Activated CD8-positive, alpha-beta memory T cell treated with anti-CD3 and anti-CD28 coated beads, Interleukin-2, amount 10 ng/mL, durations not matched to agents 7 days and 5 days (primary cell): ENCODE results near the gene PFKFB4. TPM values are rescaled to one million over a fixed set of nuclear protein-coding genes. Genes with fewer than 3 reads are reported as not detected.

Experiments used
- ATAC-seq: fragments of 150-1000 bp; cut with Tn5 transposase; one replicate; pipeline ENCODE4 v1.10.0; 2021; ENCODE audit warnings: moderate library complexity
- CTCF ChIA-PET: fragments of 350-600 bp; sonication (Branson Sonifier 250); formaldehyde crosslinking; loops from one replicate; lab custom pipeline; 2021; ENCODE audit warnings: antibody characterized with exemption; lab: Charles Lee
- DNase-seq: peaks from one replicate; pipeline ENCODE4 v3.0.0-alpha.2; 2020
- H3K27ac Mint-ChIP-seq: one replicate; pipeline ENCODE4 v1.8.0; 2021; ENCODE audit warnings: mild to moderate bottlenecking, mixed read lengths
- H3K27me3 Mint-ChIP-seq: one replicate; pipeline ENCODE4 v1.8.0; 2021; ENCODE audit warnings: mixed read lengths
- H3K36me3 Mint-ChIP-seq: one replicate; pipeline ENCODE4 v1.8.0; 2021; ENCODE audit warnings: mild to moderate bottlenecking, mixed read lengths
- H3K4me1 Mint-ChIP-seq: one replicate; pipeline ENCODE4 v1.8.0; 2021; ENCODE audit warnings: mixed read lengths
- H3K4me3 Mint-ChIP-seq: one replicate; pipeline ENCODE4 v1.8.0; 2021; ENCODE audit warnings: mild to moderate bottlenecking, moderate library complexity, mixed read lengths
- H3K9me3 Mint-ChIP-seq: one replicate; pipeline ENCODE4 v1.8.0; 2022; ENCODE audit warnings: low read depth, mixed read lengths
- total RNA-seq, 2 experiments: library from RNA; stranded (reverse); gene quantifications; one replicate each; pipeline ENCODE4 v1.2.3, GENCODE V29; 2021

Gene PFKFB4
- total RNA-seq, 2 experiments from 2014 or later: 12.2 to 26.9 TPM

GRCh38 chr3:48572517-48572916 lies 15.9 kb upstream of the PFKFB4 start:
- no peaks in the 10 kb centered on the region for H3K27me3 Mint-ChIP-seq
- H3K4me1 Mint-ChIP-seq: no peaks in the 10 kb centered on the region
- no peaks in the 10 kb centered on the region for H3K9me3 Mint-ChIP-seq
- no peak overlapping the region for H3K4me3 Mint-ChIP-seq
- CTCF ChIA-PET: no interaction called here
- H3K27ac Mint-ChIP-seq: no peak overlapping the region
- DNase-seq: no peak
- H3K36me3 Mint-ChIP-seq: no peaks in the 10 kb centered on the region
- ATAC-seq: no peak

- CTCF ChIA-PET: no interaction called here
- H3K27ac Mint-ChIP-seq: no peak overlapping the region
- H3K36me3 Mint-ChIP-seq: no peaks in the 10 kb centered on the region
- no peaks in the 10 kb centered on the region for H3K4me1 Mint-ChIP-seq
- H3K4me3 Mint-ChIP-seq: no peak overlapping the region
- no peak for ATAC-seq
- H3K9me3 Mint-ChIP-seq: no peaks in the 10 kb centered on the region
- DNase-seq: no peak
- no peaks in the 10 kb centered on the region for H3K27me3 Mint-ChIP-seq
Observed at GRCh38 chr3:48571938-48572337, 15.3 kb upstream of the PFKFB4 start.

GRCh38 chr3:48569808-48570450 lies 13.3 kb upstream of the PFKFB4 start:
- no peak overlapping the region for H3K27ac Mint-ChIP-seq
- H3K36me3 Mint-ChIP-seq: no peaks in the 10 kb centered on the region
- CTCF ChIA-PET: interaction anchor here (1.1 kb wide), 1 partner anchor 14 kb away, joined by 3 read pairs; no protein-coding TSS in a partner anchor
- H3K27me3 Mint-ChIP-seq: no peaks in the 10 kb centered on the region
- no peak overlapping the region for H3K4me3 Mint-ChIP-seq
- H3K9me3 Mint-ChIP-seq: no peaks in the 10 kb centered on the region
- DNase-seq (no peak), ATAC-seq (no peak)
- H3K4me1 Mint-ChIP-seq: peaks cover 13% of the 10 kb centered on the region

- H3K36me3 Mint-ChIP-seq: no peaks in the 10 kb centered on the region
- no peak for ATAC-seq
- peaks cover 13% of the 10 kb centered on the region for H3K4me1 Mint-ChIP-seq
- H3K9me3 Mint-ChIP-seq: no peaks in the 10 kb centered on the region
- no peak for DNase-seq
- no peak overlapping the region for H3K4me3 Mint-ChIP-seq
- CTCF ChIA-PET: interaction anchor here (1.1 kb wide), 1 partner anchor 14 kb away, joined by 3 read pairs; no protein-coding TSS in a partner anchor
- no peaks in the 10 kb centered on the region for H3K27me3 Mint-ChIP-seq
- no peak overlapping the region for H3K27ac Mint-ChIP-seq
Observed at GRCh38 chr3:48569400-48569799, 12.8 kb upstream of the PFKFB4 start.

- Mint-ChIP-seq H3K4me3 (no peak overlapping the region), H3K27ac (no peak overlapping the region), H3K36me3 (no peaks in the 10 kb centered on the region), H3K9me3 (no peaks in the 10 kb centered on the region), H3K27me3 (no peaks in the 10 kb centered on the region), H3K4me1 (peaks cover 21% of the 10 kb centered on the region)
- no peak for ATAC-seq
- CTCF ChIA-PET: interaction anchor here (2.7 kb wide), 1 partner anchor 10 kb away, joined by 12 read pairs; no protein-coding TSS in a partner anchor
- no peak for DNase-seq
Observed at GRCh38 chr3:48568476-48568875, 11.9 kb upstream of the PFKFB4 start.

GRCh38 chr3:48567500-48567899 lies 10.9 kb upstream of the PFKFB4 start:
- ATAC-seq (no peak), DNase-seq (no peak)
- H3K4me3 Mint-ChIP-seq: no peak overlapping the region
- H3K9me3 Mint-ChIP-seq: no peaks in the 10 kb centered on the region
- H3K4me1 Mint-ChIP-seq: peaks cover 27% of the 10 kb centered on the region
- no peaks in the 10 kb centered on the region for H3K27me3 Mint-ChIP-seq
- H3K27ac Mint-ChIP-seq: no peak overlapping the region
- no peaks in the 10 kb centered on the region for H3K36me3 Mint-ChIP-seq
- CTCF ChIA-PET: interaction anchor here (2.7 kb wide), 1 partner anchor 9 kb away, joined by 12 read pairs; no protein-coding TSS in a partner anchor

- Mint-ChIP-seq H3K36me3 (no peaks in the 10 kb centered on the region), H3K27me3 (no peaks in the 10 kb centered on the region), H3K27ac (no peak overlapping the region), H3K4me1 (peaks cover 27% of the 10 kb centered on the region), H3K9me3 (no peaks in the 10 kb centered on the region), H3K4me3 (no peak overlapping the region)
- DNase-seq (no peak), ATAC-seq (no peak)
- CTCF ChIA-PET: interaction anchor here (2.7 kb wide), 1 partner anchor 9 kb away, joined by 12 read pairs; no protein-coding TSS in a partner anchor
Observed at GRCh38 chr3:48567090-48567489, 10.5 kb upstream of the PFKFB4 start.

- CTCF ChIA-PET: interaction anchor here (0.5 to 2.7 kb wide), 3 partner anchors 8 to 259 kb away, joined by 3 to 12 read pairs (median 3); partner anchors contain the start of gene PFKFB4
- Mint-ChIP-seq H3K4me3 (no peak overlapping the region), H3K27ac (peak overlapping the region; percentile 18), H3K36me3 (no peaks in the 10 kb centered on the region), H3K9me3 (no peaks in the 10 kb centered on the region), H3K4me1 (peaks cover 27% of the 10 kb centered on the region), H3K27me3 (no peaks in the 10 kb centered on the region)
- ATAC-seq (no peak), DNase-seq (no peak)
Observed at GRCh38 chr3:48566401-48566760, 9.8 kb upstream of the PFKFB4 start.

GRCh38 chr3:48565591-48566400 lies 9.2 kb upstream of the PFKFB4 start:
- ATAC-seq (peak; percentile 49), DNase-seq (peak; percentile 64)
- CTCF ChIA-PET: interaction anchor here (0.5 to 2.7 kb wide), 3 partner anchors 7 to 258 kb away, joined by 3 to 12 read pairs (median 3); partner anchors contain the start of gene PFKFB4
- no peak overlapping the region for H3K4me3 Mint-ChIP-seq
- peak overlapping the region; percentile 48 for H3K27ac Mint-ChIP-seq
- no peaks in the 10 kb centered on the region for H3K9me3 Mint-ChIP-seq
- H3K4me1 Mint-ChIP-seq: peaks cover 32% of the 10 kb centered on the region
- no peaks in the 10 kb centered on the region for H3K36me3 Mint-ChIP-seq
- H3K27me3 Mint-ChIP-seq: no peaks in the 10 kb centered on the region

- Mint-ChIP-seq H3K9me3 (no peaks in the 10 kb centered on the region), H3K4me1 (peaks cover 38% of the 10 kb centered on the region), H3K36me3 (no peaks in the 10 kb centered on the region), H3K4me3 (no peak overlapping the region), H3K27ac (no peak overlapping the region), H3K27me3 (no peaks in the 10 kb centered on the region)
- ATAC-seq: no peak
- CTCF ChIA-PET: interaction anchor here (0.9 kb wide), 1 partner anchor 8 kb away, joined by 3 read pairs; the partner anchor contains the start of gene PFKFB4
- no peak for DNase-seq
Observed at GRCh38 chr3:48565186-48565585, 8.6 kb upstream of the PFKFB4 start.

GRCh38 chr3:48564667-48565066 lies 8.1 kb upstream of the PFKFB4 start:
- DNase-seq: no peak
- Mint-ChIP-seq H3K9me3 (no peaks in the 10 kb centered on the region), H3K27ac (no peak overlapping the region), H3K4me3 (no peak overlapping the region), H3K36me3 (no peaks in the 10 kb centered on the region), H3K4me1 (peaks cover 43% of the 10 kb centered on the region), H3K27me3 (no peaks in the 10 kb centered on the region)
- no peak for ATAC-seq
- CTCF ChIA-PET: no interaction called here

GRCh38 chr3:48564022-48564421 lies 7.4 kb upstream of the PFKFB4 start:
- no peaks in the 10 kb centered on the region for H3K27me3 Mint-ChIP-seq
- H3K27ac Mint-ChIP-seq: peak overlapping the region; percentile 54
- CTCF ChIA-PET: interaction anchor here (0.6 to 1.4 kb wide), 3 partner anchors 128 to 289 kb away, joined by 3 to 6 read pairs (median 4); no protein-coding TSS in a partner anchor
- ATAC-seq: peak; percentile 55
- H3K4me3 Mint-ChIP-seq: no peak overlapping the region
- no peaks in the 10 kb centered on the region for H3K36me3 Mint-ChIP-seq
- peak; percentile 78 for DNase-seq
- no peaks in the 10 kb centered on the region for H3K9me3 Mint-ChIP-seq
- H3K4me1 Mint-ChIP-seq: peaks cover 46% of the 10 kb centered on the region

GRCh38 chr3:48563382-48563918 lies 6.8 kb upstream of the PFKFB4 start, which contains the start of gene UCN2:
TSS of gene UCN2 (minus strand) at chr3:48563781. CDS start at chr3:48563124, 657 bp downstream.
- Mint-ChIP-seq H3K4me1 (peaks cover 52% of the 10 kb centered on the region), H3K36me3 (no peaks in the 10 kb centered on the region), H3K9me3 (no peaks in the 10 kb centered on the region), H3K27me3 (no peaks in the 10 kb centered on the region), H3K4me3 (no peak within 1 kb of the TSS), H3K27ac (peak within 1 kb of the TSS; percentile 54)
- CTCF ChIA-PET: interaction anchor here (1.3 to 2.5 kb wide), 3 partner anchors 15 to 163 kb away, joined by 4 to 7 read pairs (median 6); no protein-coding TSS in a partner anchor
- no peak for ATAC-seq
- no peak for DNase-seq
